Glutamatergic neuron (in vitro differentiated cells): ENCODE measurements around the gene TEX2. TPM values are rescaled to one million over a fixed set of nuclear protein-coding genes. Genes with fewer than 3 reads are reported as not detected.

Source experiments
- DNase-seq: peaks from one replicate; pipeline ENCODE4 v3.0.0; 2022
- H3K27ac Mint-ChIP-seq: one replicate; pipeline ENCODE4 v1.8.0; 2020; ENCODE audit warnings: mild to moderate bottlenecking, mixed read lengths, inconsistent platforms; ENCODE audit not compliant: unreplicated experiment
- H3K27me3 Mint-ChIP-seq: one replicate; pipeline ENCODE4 v1.8.0; 2020; ENCODE audit warnings: mild to moderate bottlenecking, moderate library complexity, mixed read lengths, inconsistent platforms; ENCODE audit not compliant: unreplicated experiment
- H3K36me3 Mint-ChIP-seq: one replicate; pipeline ENCODE4 v1.8.0; 2020; ENCODE audit warnings: mild to moderate bottlenecking, mixed read lengths, inconsistent platforms; ENCODE audit not compliant: unreplicated experiment
- H3K4me1 Mint-ChIP-seq: one replicate; pipeline ENCODE4 v1.8.0; 2020; ENCODE audit warnings: mild to moderate bottlenecking, low read depth, mixed read lengths, inconsistent platforms; ENCODE audit not compliant: unreplicated experiment
- H3K4me3 Mint-ChIP-seq: one replicate; pipeline ENCODE4 v1.8.0; 2020; ENCODE audit warnings: mild to moderate bottlenecking, mixed read lengths, inconsistent platforms; ENCODE audit not compliant: unreplicated experiment
- H3K9me3 Mint-ChIP-seq: one replicate; pipeline ENCODE4 v1.8.0; 2020; ENCODE audit warnings: mild to moderate bottlenecking, moderate library complexity, mixed read lengths, inconsistent platforms; ENCODE audit not compliant: unreplicated experiment
- CTCF ChIP-seq: fragments of 200-600 bp; sonication (generic); IDR thresholded peaks from one replicate; pipeline ENCODE4 v1.5.0; 2021; ENCODE audit not compliant: partially characterized antibody, unreplicated experiment
- total RNA-seq: library from RNA; stranded (reverse); fragmentation: NEBNext Ultra II Directional; extraction: Animal tissue kit (Norgen Biotek cat#: 25700); gene quantifications from one replicate; pipeline ENCODE4 v1.2.1, GENCODE V29; 2021; ENCODE audit not compliant: unreplicated experiment

The TEX2 gene
- total RNA-seq, 1 donor from 2014 or later, result 11.7 TPM

DNA sequence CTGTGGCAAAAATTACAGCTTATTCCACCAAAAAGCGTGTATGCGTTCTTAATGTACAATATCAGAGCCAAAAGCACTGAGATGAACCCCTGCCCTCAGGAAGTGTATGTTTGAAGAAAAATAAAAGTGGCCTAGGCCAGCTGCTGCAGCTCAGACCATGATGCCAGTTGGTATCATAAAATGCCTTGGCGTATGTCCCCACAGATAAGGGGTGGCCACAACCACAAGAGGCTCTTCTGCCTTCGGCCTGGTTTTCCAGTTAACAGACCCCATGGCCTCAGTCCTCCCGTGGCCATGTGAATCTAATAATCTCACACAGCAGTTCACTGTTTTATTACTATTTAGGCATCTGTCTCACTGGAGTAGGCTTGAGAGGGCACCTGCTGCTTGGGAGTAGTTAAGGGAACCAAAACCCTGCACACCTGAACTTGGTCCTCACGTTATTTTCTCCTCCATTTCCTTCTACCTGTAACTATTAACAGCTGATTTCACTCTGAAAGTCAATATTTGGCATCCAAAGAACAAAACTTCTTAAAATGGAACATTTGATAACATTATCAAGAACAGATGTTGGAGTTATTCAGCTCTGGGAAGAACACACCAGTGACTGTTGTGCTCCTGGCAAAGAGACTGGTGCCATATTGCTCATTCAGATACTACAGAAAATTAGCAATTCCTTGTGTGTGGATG lies 98.3 kb downstream of the TEX2 start:
- Mint-ChIP-seq H3K27ac (no peak overlapping the region), H3K36me3 (peaks cover 4% of the 10 kb centered on the region)
- no peak for TF ChIP-seq CTCF

DNA sequence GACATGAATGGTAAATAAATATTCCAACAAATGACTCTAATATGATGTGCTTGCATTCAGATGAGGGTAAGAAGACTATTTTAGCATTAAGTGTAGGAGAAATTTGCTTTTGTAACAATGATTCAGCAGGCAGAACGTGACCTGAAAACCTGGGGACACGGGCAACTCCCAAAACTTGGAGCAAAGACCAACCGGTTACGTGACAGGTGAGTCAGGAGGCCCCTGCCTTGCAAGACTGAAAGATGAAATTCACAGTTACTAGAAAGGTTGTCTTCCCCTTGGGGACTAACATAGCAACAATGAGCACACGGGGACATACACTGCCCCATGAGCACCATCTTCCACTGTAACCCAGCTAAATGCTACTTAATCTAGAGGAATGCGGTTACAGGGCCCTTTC lies 99.6 kb downstream of the TEX2 start:
- Mint-ChIP-seq H3K9me3 (no peaks in the 10 kb centered on the region), H3K27ac (no peak overlapping the region), H3K36me3 (peaks cover 4% of the 10 kb centered on the region), H3K4me1 (peaks cover 3% of the 10 kb centered on the region), H3K4me3 (no peak overlapping the region), H3K27me3 (no peaks in the 10 kb centered on the region)
- DNase-seq, result no peak
- no peak for TF ChIP-seq CTCF

More for the DNA sequence above, 98.3 kb downstream of the TEX2 start:
- Mint-ChIP-seq H3K27me3 (no peaks in the 10 kb centered on the region), H3K9me3 (no peaks in the 10 kb centered on the region), H3K4me3 (no peak overlapping the region), H3K4me1 (no peaks in the 10 kb centered on the region)
- no peak for DNase-seq

GRCh38 chr17:64162554-64162953 lies 100.5 kb downstream of the TEX2 start:
- Mint-ChIP-seq H3K36me3 (peaks cover 4% of the 10 kb centered on the region), H3K4me3 (no peak overlapping the region), H3K27ac (no peak overlapping the region), H3K9me3 (no peaks in the 10 kb centered on the region), H3K27me3 (no peaks in the 10 kb centered on the region), H3K4me1 (peaks cover 5% of the 10 kb centered on the region)
- TF ChIP-seq CTCF, result no peak
- DNase-seq, result no peak

- H3K4me1 Mint-ChIP-seq, result peaks cover 5% of the 10 kb centered on the region
Measured at GRCh38 chr17:64161380-64162176, 101.5 kb downstream of the TEX2 start.

More at GRCh38 chr17:64161380-64162176, 101.5 kb downstream of the TEX2 start:
- no peak overlapping the region for H3K27ac Mint-ChIP-seq
- H3K36me3 Mint-ChIP-seq, result peaks cover 2% of the 10 kb centered on the region
- H3K9me3 Mint-ChIP-seq, result no peaks in the 10 kb centered on the region
- TF ChIP-seq CTCF, result no peak
- no peak for DNase-seq
- no peak overlapping the region for H3K4me3 Mint-ChIP-seq
- H3K27me3 Mint-ChIP-seq, result no peaks in the 10 kb centered on the region
